ENCODE measurements around the gene RFX5.
A peak's percentile ranks its signal among the peaks of the same experiment; 100 is the strongest.

RFX5 gene

DNA sequence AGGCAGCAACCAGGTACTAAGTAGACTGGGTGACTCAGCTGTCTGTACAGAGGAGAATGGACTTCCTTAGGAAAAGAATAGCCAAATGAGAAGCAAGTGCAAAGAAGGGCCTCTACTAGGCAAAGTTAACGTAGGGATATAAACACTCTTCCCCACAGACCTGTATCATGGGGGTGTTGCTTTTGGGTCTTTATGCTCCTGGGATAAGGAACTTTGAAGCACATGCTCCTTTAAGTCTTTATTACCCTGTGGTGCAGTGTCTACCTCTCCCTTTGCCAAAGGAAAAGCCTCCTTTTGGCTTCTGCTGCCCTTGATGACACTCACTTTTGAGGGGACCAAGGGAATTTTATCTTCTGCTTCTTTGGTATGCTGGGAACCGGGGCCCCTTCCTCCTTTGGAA lies 5.0 kb downstream of the RFX5 start:
- Histone ChIP-seq H3K36me3 (replicated peaks in 1 of 2; ENCODE audit: control insufficient read depth in 2 of 2, insufficient read depth in 2 of 2, low read length in 2 of 2) (peaks cover 31 to 45% of the 10 kb centered on the region in 2 donors), H2BK5ac (ENCODE audit: low read length) (no peak overlapping the region), H3K18ac (ENCODE audit: low read length) (no peak overlapping the region), H4K8ac (ENCODE audit: low read depth, low read length) (no peak overlapping the region), H4K91ac (ENCODE audit: low read depth, low read length, poor library complexity) (no peak overlapping the region), H3K4me1 (ENCODE audit: control insufficient read depth in 2 of 2, insufficient read depth in 1 of 2, low read depth in 1 of 2, low read length in 2 of 2) (peaks cover 7% of the 10 kb centered on the region in 2 donors), H3K27ac (replicated peaks; ENCODE audit: low read length) (no peak overlapping the region), H2AK5ac (ENCODE audit: low read depth, low read length) (no peak overlapping the region), H2BK120ac (ENCODE audit: low read depth, low read length) (peak overlapping the region; percentile 4), H3K4ac (ENCODE audit: low read length) (no peak overlapping the region), H3K79me1 (ENCODE audit: low read depth, low read length) (peaks cover 6% of the 10 kb centered on the region), H3K4me2 (ENCODE audit: insufficient read depth, low read length, poor library complexity, severe bottlenecking) (no peak overlapping the region), H2AFZ (ENCODE audit: low read length) (no peak overlapping the region), H3K27me3 (ENCODE audit: control insufficient read depth in 3 of 3, insufficient read depth in 3 of 3, low read depth in 1 of 3, low read length in 3 of 3) (no peaks in the 10 kb centered on the region), H2BK12ac (ENCODE audit: low read length) (no peak overlapping the region), H3K9ac (ENCODE audit: low read depth, low read length, poor library complexity) (no peak overlapping the region), H3K23ac (ENCODE audit: low read depth, low read length, poor library complexity) (no peak overlapping the region), H3K14ac (ENCODE audit: low read length) (no peak overlapping the region), H2BK15ac (ENCODE audit: low read length) (no peak overlapping the region), H3K9me3 (replicated peaks in 1 of 2; ENCODE audit: control insufficient read depth in 2 of 2, insufficient read depth in 1 of 2, low read depth in 1 of 2, low read length in 2 of 2) (no peaks in the 10 kb centered on the region), H3K4me3 (ENCODE audit: low read length in 2 of 2) (no peak overlapping the region)
- DNase-seq (ENCODE audit: low spot score): no peak
- no CpG with 5 or more reads among the region's 2 CpGs for WGBS, 2 donors (ENCODE audit: extremely low coverage in 2 of 2, insufficient read length in 2 of 2, insufficient replicate concordance in 1 of 2)

DNA sequence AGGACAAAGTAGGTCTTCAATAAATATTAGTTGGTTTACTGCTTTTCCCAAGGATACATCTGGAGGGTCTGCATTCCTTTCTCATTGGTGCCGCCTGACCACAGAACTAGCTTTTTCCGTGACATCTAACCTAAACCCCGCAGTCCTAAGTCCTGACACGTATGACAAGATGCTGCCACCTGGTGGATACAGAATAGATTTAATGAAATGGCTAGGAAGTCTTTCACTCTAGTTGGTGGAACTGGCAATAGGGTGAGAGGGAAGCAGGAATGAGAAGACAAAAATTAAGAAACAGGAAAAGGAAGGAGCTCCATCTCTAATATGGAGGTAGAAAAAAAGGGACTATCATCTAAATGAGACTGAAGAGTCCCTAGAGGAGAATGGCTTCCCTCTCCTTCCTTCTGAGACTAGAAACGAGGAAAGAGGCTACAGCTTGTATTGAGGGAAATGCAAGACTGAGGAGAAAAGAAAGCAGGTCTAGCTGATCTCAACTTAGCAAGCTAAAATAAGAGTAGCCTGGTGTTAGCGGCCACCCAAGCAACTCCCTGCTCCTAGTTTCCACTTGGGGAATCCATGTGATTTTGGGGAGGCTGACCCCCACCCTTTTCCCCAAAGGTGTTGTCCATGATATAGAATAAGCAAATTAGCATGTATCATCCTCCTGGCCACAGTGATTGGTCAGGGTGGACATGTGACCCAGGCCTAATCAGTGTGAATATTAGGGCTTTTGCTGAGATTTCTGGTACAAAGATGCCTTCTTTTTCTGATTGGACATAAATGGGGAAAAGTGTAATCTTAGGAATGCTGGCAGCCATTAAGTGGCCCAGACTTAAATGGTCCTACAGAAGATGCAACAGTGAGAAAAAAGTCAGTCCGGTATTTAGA lies 5.9 kb downstream of the RFX5 start:
- no peak overlapping the region for H2AFZ ChIP-seq (ENCODE audit: low read length)
- no peak overlapping the region for H3K14ac ChIP-seq (ENCODE audit: low read length)
- H3K4ac ChIP-seq (ENCODE audit: low read length): no peak overlapping the region
- peaks cover 6 to 7% of the 10 kb centered on the region in 2 donors for H3K4me1 ChIP-seq (ENCODE audit: control insufficient read depth in 2 of 2, insufficient read depth in 1 of 2, low read depth in 1 of 2, low read length in 2 of 2)
- no peak overlapping the region for H3K4me3 ChIP-seq (ENCODE audit: low read length in 2 of 2)
- H3K23ac ChIP-seq (ENCODE audit: low read depth, low read length, poor library complexity): no peak overlapping the region
- H2AK5ac ChIP-seq (ENCODE audit: low read depth, low read length): no peak overlapping the region
- H3K18ac ChIP-seq (ENCODE audit: low read length): no peak overlapping the region
- H3K79me1 ChIP-seq (ENCODE audit: low read depth, low read length): peaks cover 6% of the 10 kb centered on the region
- H3K9me3 ChIP-seq (replicated peaks in 1 of 2; ENCODE audit: control insufficient read depth in 2 of 2, insufficient read depth in 1 of 2, low read depth in 1 of 2, low read length in 2 of 2): no peaks in the 10 kb centered on the region
- H2BK5ac ChIP-seq (ENCODE audit: low read length): no peak overlapping the region
- H2BK12ac ChIP-seq (ENCODE audit: low read length): no peak overlapping the region
- H3K4me2 ChIP-seq (ENCODE audit: insufficient read depth, low read length, poor library complexity, severe bottlenecking): no peak overlapping the region
- H2BK15ac ChIP-seq (ENCODE audit: low read length): no peak overlapping the region
- DNase-seq (ENCODE audit: low spot score): peak; percentile 65
- no CpG with 5 or more reads among the region's 7 CpGs for WGBS, 2 donors (ENCODE audit: extremely low coverage in 2 of 2, insufficient read length in 2 of 2, insufficient replicate concordance in 1 of 2)
- H4K91ac ChIP-seq (ENCODE audit: low read depth, low read length, poor library complexity): no peak overlapping the region
- H3K9ac ChIP-seq (ENCODE audit: low read depth, low read length, poor library complexity): no peak overlapping the region
- H3K27me3 ChIP-seq (ENCODE audit: control insufficient read depth in 3 of 3, insufficient read depth in 3 of 3, low read depth in 1 of 3, low read length in 3 of 3): no peaks in the 10 kb centered on the region
- H2BK120ac ChIP-seq (ENCODE audit: low read depth, low read length): no peak overlapping the region
- H3K36me3 ChIP-seq (replicated peaks in 1 of 2; ENCODE audit: control insufficient read depth in 2 of 2, insufficient read depth in 2 of 2, low read length in 2 of 2): peaks cover 31 to 45% of the 10 kb centered on the region in 2 donors
- peak overlapping the region; percentile 57 for H3K27ac ChIP-seq (replicated peaks; ENCODE audit: low read length)
- no peak overlapping the region for H4K8ac ChIP-seq (ENCODE audit: low read depth, low read length)

DNA sequence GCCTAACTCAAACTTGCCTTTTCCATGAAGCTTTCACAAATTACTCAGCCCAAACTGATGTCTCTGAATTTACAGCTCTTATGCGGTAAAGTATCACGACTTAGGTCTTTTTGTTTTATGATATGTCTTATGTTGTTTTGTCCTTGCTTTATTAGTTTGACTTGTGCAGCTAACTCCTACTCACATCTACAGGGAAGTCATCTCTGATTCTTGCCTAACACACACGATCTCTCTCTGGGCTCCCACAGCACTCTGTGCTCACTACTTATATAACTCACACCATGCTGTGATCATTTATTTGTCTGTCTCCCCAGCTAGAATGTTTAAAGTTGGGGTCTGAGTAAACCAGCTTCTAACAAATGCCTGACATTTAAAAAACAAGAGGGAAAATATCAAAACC lies 10.5 kb downstream of the RFX5 start:
- no peak overlapping the region for H3K23ac ChIP-seq (ENCODE audit: low read depth, low read length, poor library complexity)
- no peak overlapping the region for H3K9ac ChIP-seq (ENCODE audit: low read depth, low read length, poor library complexity)
- no peak overlapping the region for H4K91ac ChIP-seq (ENCODE audit: low read depth, low read length, poor library complexity)
- H3K4me3 ChIP-seq (ENCODE audit: low read length in 2 of 2): no peak overlapping the region
- H3K79me1 ChIP-seq (ENCODE audit: low read depth, low read length): no peaks in the 10 kb centered on the region
- no peak overlapping the region for H2AK5ac ChIP-seq (ENCODE audit: low read depth, low read length)
- no peaks in the 10 kb centered on the region for H3K9me3 ChIP-seq (replicated peaks in 1 of 2; ENCODE audit: control insufficient read depth in 2 of 2, insufficient read depth in 1 of 2, low read depth in 1 of 2, low read length in 2 of 2)
- no CpG with 5 or more reads among the region's 3 CpGs for WGBS, 2 donors (ENCODE audit: extremely low coverage in 2 of 2, insufficient read length in 2 of 2, insufficient replicate concordance in 1 of 2)
- no peaks in the 10 kb centered on the region for H3K27me3 ChIP-seq (ENCODE audit: control insufficient read depth in 3 of 3, insufficient read depth in 3 of 3, low read depth in 1 of 3, low read length in 3 of 3)
- H2AFZ ChIP-seq (ENCODE audit: low read length): no peak overlapping the region
- H3K14ac ChIP-seq (ENCODE audit: low read length): no peak overlapping the region
- H3K4me2 ChIP-seq (ENCODE audit: insufficient read depth, low read length, poor library complexity, severe bottlenecking): no peak overlapping the region
- H2BK120ac ChIP-seq (ENCODE audit: low read depth, low read length): no peak overlapping the region
- H2BK12ac ChIP-seq (ENCODE audit: low read length): no peak overlapping the region
- H2BK15ac ChIP-seq (ENCODE audit: low read length): no peak overlapping the region
- no peak overlapping the region for H4K8ac ChIP-seq (ENCODE audit: low read depth, low read length)
- H3K27ac ChIP-seq (replicated peaks; ENCODE audit: low read length): no peak overlapping the region
- H3K36me3 ChIP-seq (replicated peaks in 1 of 2; ENCODE audit: control insufficient read depth in 2 of 2, insufficient read depth in 2 of 2, low read length in 2 of 2): peaks cover 0 to 4% of the 10 kb centered on the region in 2 donors
- H2BK5ac ChIP-seq (ENCODE audit: low read length): no peak overlapping the region
- peaks cover 0 to 2% of the 10 kb centered on the region in 2 donors for H3K4me1 ChIP-seq (ENCODE audit: control insufficient read depth in 2 of 2, insufficient read depth in 1 of 2, low read depth in 1 of 2, low read length in 2 of 2)
- no peak overlapping the region for H3K4ac ChIP-seq (ENCODE audit: low read length)
- no peak overlapping the region for H3K18ac ChIP-seq (ENCODE audit: low read length)
- DNase-seq (ENCODE audit: low spot score): no peak

DNA sequence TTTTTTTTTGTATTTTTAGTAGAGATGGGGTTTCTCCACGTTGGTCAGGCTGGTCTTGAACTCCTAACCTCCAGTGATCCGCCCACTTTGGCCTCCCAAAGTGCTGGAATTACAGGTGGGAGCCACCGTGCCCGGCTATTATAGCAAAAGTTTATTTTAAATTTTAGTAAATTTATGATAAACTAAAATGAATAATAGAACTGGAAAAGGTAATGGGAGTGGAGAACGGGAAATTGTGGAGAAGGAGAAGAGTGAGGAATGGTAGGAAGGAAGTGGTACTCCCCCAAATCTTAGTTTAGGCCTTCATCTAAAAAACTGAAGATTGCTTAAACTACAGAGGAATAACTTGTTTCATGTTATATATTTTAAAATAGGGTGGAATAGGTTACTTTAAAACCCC lies 12.2 kb downstream of the RFX5 start:
- H3K79me1 ChIP-seq (ENCODE audit: low read depth, low read length): no peaks in the 10 kb centered on the region
- DNase-seq (ENCODE audit: low spot score): no peak
- no peak overlapping the region for H2BK15ac ChIP-seq (ENCODE audit: low read length)
- H3K4me3 ChIP-seq (ENCODE audit: low read length in 2 of 2): no peak overlapping the region
- no peak overlapping the region for H2BK12ac ChIP-seq (ENCODE audit: low read length)
- no peaks in the 10 kb centered on the region for H3K4me1 ChIP-seq (ENCODE audit: control insufficient read depth in 2 of 2, insufficient read depth in 1 of 2, low read depth in 1 of 2, low read length in 2 of 2)
- no peak overlapping the region for H3K9ac ChIP-seq (ENCODE audit: low read depth, low read length, poor library complexity)
- H3K4me2 ChIP-seq (ENCODE audit: insufficient read depth, low read length, poor library complexity, severe bottlenecking): no peak overlapping the region
- H3K36me3 ChIP-seq (replicated peaks in 1 of 2; ENCODE audit: control insufficient read depth in 2 of 2, insufficient read depth in 2 of 2, low read length in 2 of 2): no peaks in the 10 kb centered on the region
- H2BK5ac ChIP-seq (ENCODE audit: low read length): no peak overlapping the region
- H3K18ac ChIP-seq (ENCODE audit: low read length): no peak overlapping the region
- no peaks in the 10 kb centered on the region for H3K9me3 ChIP-seq (replicated peaks in 1 of 2; ENCODE audit: control insufficient read depth in 2 of 2, insufficient read depth in 1 of 2, low read depth in 1 of 2, low read length in 2 of 2)
- H2AK5ac ChIP-seq (ENCODE audit: low read depth, low read length): no peak overlapping the region
- no peak overlapping the region for H3K14ac ChIP-seq (ENCODE audit: low read length)
- H2AFZ ChIP-seq (ENCODE audit: low read length): no peak overlapping the region
- no peak overlapping the region for H4K8ac ChIP-seq (ENCODE audit: low read depth, low read length)
- H3K23ac ChIP-seq (ENCODE audit: low read depth, low read length, poor library complexity): no peak overlapping the region
- no peak overlapping the region for H4K91ac ChIP-seq (ENCODE audit: low read depth, low read length, poor library complexity)
- WGBS, 2 donors (ENCODE audit: extremely low coverage in 2 of 2, insufficient read length in 2 of 2, insufficient replicate concordance in 1 of 2): 100% methylated on average over 1 of the region's 5 CpGs
- no peaks in the 10 kb centered on the region for H3K27me3 ChIP-seq (ENCODE audit: control insufficient read depth in 3 of 3, insufficient read depth in 3 of 3, low read depth in 1 of 3, low read length in 3 of 3)
- H3K4ac ChIP-seq (ENCODE audit: low read length): no peak overlapping the region
- H3K27ac ChIP-seq (replicated peaks; ENCODE audit: low read length): no peak overlapping the region
- no peak overlapping the region for H2BK120ac ChIP-seq (ENCODE audit: low read depth, low read length)

Measured in neuronal stem cell (in vitro differentiated cells).